Measurements from ENCODE around the gene FCSK. TPM values are rescaled to one million over a fixed set of nuclear protein-coding genes. Genes with fewer than 3 reads are reported as not detected.

The FCSK gene
- total RNA-seq, 2 donors from 2014 or later: 31.3 to 38.8 TPM

DNA sequence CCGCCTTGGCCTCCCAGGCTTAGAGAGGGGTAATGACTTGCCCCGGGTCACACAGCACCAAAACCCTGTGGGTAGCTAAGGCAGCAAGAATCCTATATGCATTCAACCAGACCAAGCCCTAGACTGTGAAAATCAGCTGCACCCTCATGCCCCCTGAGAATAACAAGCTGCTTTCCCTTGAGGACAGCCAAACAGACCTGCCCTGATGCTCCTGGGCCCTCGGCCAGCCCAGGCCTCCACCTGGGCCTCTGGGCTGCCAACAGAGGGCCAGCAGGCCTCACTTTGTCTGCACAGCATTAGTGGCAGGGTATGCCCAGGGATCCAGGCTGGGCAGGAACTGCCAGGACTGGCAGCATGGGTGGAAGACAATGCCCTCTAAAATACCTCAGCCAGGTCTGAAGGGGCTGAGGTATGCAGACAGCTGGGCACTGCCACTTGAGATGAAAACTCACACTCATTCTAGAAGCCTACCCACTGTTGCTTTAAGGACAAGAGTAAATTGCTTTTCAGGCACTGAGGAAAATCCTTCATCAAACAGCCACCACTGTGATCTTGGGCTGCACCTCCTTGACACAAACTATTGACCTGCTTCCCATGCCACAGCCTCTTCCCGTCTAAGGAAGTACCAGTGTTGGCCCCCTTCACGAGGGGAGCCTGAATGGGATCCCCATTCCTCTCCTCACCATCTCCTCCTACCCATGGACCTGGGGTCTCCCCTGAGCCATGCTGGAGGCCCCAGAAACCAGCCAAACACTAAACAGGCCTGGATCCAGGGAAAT lies 24.3 kb upstream of the FCSK start:
- Histone ChIP-seq H3K27me3 (no peaks in the 10 kb centered on the region), H3K9ac (ENCODE audit: low read depth in 2 of 2, low read length in 2 of 2) (peak overlapping the region; percentile 8 to 19), H3K4me1 (peaks cover 32% of the 10 kb centered on the region), H3K4me3 (no peak overlapping the region), H3K27ac (peak overlapping the region; percentile 54), H3K36me3 (no peaks in the 10 kb centered on the region), H3K9me3 (no peaks in the 10 kb centered on the region)
- DNase-seq: no peak
- TF ChIP-seq CTCF (IDR thresholded peaks at IDR 0.05): no peak
- intact Hi-C loops (cut with DNase I): no loop called here

DNA sequence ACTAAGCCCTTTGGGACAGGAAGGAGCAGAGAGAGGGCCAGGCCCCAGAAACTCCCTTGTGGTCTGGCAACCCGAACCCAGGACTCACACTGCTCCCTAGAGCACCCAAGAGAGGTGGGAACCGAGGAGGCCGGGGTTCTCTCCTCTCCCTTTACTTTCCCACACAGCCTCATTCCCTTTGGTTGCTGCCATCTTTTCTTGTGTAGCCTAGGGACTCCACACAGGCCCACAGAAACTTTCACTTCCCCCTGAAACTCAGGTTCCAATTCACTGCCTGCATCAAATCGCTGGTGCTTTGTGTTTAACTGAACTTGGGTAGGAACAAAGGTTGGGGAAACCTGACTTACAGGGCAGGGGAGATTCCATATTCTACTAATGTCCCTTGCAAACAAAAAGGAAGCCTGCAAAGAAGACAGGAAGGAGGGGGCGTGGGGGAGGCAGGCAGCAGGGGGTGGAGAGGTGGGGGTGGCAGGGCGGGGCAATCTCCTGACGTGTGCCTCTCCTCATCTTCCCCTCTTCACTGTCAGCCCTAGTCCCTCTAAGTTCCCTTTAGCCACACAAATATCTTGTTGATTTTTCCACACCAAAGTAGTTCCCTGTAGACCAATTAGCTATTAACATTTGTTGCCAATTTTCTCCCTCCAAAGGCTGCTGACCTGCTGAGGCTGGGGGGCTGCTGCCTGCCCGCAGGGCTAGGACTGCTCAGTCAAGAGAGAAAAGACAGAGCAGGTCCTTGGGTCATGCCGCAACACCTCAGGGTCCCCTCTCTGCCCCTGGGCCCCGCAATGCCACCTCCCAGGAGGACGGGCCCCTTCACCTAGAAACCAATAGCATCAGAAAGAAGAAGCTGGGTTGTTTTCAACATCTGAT lies 23.5 kb upstream of the FCSK start:
- intact Hi-C loops (cut with DNase I): no loop called here
- no peak for TF ChIP-seq CTCF (IDR thresholded peaks at IDR 0.05)
- DNase-seq: no peak

DNA sequence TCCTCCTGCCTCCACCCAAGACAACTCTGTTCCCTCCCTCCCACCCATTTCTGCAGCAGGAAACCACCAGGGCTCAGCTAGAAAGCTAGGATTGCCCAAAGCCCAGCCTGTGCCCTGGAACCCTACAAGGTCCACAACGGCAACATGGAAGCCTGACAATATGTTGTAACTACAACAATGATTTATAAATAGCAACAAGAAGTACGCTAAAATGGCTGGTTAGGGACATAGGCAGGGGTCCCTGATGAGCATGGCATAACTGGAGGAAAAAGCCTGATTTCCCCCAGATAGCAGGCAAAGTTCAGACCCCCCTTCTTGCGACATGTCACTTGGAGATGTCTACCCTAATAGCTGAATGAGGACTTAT lies 22.1 kb upstream of the FCSK start:
- Histone ChIP-seq H3K36me3 (no peaks in the 10 kb centered on the region), H3K27ac (peak overlapping the region; percentile 23), H3K27me3 (no peaks in the 10 kb centered on the region), H3K4me3 (no peak overlapping the region), H3K4me1 (peaks cover 31% of the 10 kb centered on the region), H3K9me3 (no peaks in the 10 kb centered on the region), H3K9ac (ENCODE audit: low read depth in 2 of 2, low read length in 2 of 2) (no peak overlapping the region)
- intact Hi-C loops (cut with DNase I): no loop called here
- DNase-seq: no peak
- TF ChIP-seq CTCF (IDR thresholded peaks at IDR 0.05): no peak

More for the DNA sequence above, 23.5 kb upstream of the FCSK start:
- Histone ChIP-seq H3K27me3 (no peaks in the 10 kb centered on the region), H3K36me3 (no peaks in the 10 kb centered on the region), H3K4me3 (no peak overlapping the region), H3K9ac (ENCODE audit: low read depth in 2 of 2, low read length in 2 of 2) (peak overlapping the region; percentile 8 to 39), H3K27ac (peak overlapping the region; percentile 54), H3K4me1 (peaks cover 32% of the 10 kb centered on the region), H3K9me3 (no peaks in the 10 kb centered on the region)

DNA sequence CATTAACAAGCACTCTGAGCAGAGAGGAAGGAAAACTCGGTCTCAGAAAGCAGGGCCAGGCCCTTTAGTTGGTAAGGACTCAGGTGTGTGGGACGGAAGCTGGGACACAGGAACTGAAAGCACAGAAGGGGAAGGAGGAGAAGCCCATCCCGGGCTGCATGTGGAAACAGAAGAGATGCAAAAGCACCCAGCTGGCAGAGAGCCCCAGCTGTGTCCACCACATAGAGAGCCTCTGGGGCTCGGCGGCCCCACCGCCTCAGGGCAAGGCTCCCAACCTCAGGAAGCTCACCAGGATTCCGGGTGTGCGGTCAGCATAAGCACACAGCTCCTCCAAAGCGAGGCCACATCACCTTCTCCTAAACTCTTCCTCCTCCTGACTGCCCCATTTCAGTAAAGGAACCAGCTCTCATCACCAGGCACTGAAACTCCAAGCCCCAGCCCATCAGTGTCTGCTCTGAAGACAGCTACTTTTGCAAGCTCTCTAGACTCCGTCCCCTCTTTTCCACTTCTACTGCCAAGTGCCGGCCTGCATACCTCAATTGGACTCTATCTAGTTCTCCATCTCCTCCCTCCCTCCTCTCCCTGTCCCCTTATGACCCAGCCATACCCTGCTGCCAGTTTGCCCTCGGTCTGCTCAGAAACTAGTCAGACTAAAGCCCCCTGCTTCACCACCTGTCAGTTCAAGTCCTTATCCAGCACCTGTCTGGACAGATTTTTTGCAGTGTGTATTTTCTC lies 21.5 kb upstream of the FCSK start:
- Histone ChIP-seq H3K27ac (peak overlapping the region; percentile 23), H3K4me3 (no peak overlapping the region), H3K9me3 (no peaks in the 10 kb centered on the region), H3K36me3 (no peaks in the 10 kb centered on the region), H3K27me3 (no peaks in the 10 kb centered on the region), H3K9ac (ENCODE audit: low read depth in 2 of 2, low read length in 2 of 2) (no peak overlapping the region), H3K4me1 (peaks cover 25% of the 10 kb centered on the region)
- intact Hi-C loops (cut with DNase I): no loop called here
- DNase-seq: no peak
- TF ChIP-seq CTCF (IDR thresholded peaks at IDR 0.05): no peak

DNA sequence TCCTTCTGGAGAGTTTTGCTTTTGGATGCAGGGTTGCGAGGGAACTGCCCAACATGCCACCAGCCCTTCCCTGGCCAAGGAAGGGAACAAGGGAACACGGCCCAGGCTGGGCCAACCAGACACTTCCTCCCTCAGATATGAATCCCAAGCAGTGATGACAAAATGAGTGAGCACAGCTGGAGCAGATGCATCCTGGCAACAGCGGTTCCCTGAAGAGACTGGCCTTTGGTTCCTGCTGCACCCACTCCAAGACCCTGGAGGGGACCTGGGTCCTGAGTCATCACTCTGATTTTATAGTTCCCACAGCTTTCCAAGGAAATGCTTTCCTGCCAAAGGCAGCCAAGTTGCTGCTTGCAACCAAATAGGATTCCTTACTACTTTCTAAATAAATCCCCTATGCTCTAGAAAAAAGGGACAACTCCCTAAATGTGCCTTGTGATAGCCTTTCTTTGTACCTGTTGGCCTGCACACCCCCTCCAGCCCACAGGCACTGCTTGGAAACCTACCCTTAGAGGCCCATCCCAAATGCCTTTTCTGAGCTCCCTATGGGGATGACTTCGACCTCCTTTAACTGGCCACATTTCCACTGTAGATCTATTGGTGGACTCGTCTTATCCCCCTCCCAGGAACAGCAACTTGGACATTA lies 20.8 kb upstream of the FCSK start:
- Histone ChIP-seq H3K27me3 (no peaks in the 10 kb centered on the region), H3K4me1 (peaks cover 20% of the 10 kb centered on the region)
- no peak for DNase-seq

More for the DNA sequence above, 20.8 kb upstream of the FCSK start:
- H3K36me3 ChIP-seq: no peaks in the 10 kb centered on the region
- intact Hi-C loops (cut with DNase I): no loop called here
- H3K4me3 ChIP-seq: no peak overlapping the region
- H3K27ac ChIP-seq: peak overlapping the region; percentile 23
- H3K9ac ChIP-seq (ENCODE audit: low read depth in 2 of 2, low read length in 2 of 2): peak overlapping the region in 1 of 2 donors; percentile 14
- TF ChIP-seq CTCF (IDR thresholded peaks at IDR 0.05): no peak
- H3K9me3 ChIP-seq: no peaks in the 10 kb centered on the region
